Measurements from ENCODE around the gene EZH2. TPM values are rescaled to one million over a fixed set of nuclear protein-coding genes. Genes with fewer than 3 reads are reported as not detected.

Gene EZH2
- total RNA-seq, 1 experiment from 2014 or later, result 30.6 TPM

DNA sequence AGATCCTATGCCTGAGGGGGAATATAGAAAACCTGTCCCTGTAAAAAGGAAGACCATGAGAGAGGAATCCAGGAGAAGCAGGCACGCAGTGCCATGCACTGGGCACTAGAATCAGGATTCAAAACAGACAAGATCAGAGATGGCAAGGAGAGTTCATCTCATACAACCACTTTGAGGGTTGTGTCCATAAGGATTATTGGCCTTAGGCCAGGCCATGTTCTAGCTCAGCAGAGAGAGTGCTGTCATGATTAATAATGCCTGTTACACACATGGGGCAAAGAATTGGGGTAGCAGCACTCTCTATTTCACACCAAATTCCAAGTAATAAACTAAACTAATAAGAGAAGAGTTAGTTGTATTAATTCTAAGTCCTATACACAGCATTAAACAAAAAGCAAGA is 29.1 kb downstream of the EZH2 start:
- no peak for DNase-seq (ENCODE audit: low spot score)

DNA sequence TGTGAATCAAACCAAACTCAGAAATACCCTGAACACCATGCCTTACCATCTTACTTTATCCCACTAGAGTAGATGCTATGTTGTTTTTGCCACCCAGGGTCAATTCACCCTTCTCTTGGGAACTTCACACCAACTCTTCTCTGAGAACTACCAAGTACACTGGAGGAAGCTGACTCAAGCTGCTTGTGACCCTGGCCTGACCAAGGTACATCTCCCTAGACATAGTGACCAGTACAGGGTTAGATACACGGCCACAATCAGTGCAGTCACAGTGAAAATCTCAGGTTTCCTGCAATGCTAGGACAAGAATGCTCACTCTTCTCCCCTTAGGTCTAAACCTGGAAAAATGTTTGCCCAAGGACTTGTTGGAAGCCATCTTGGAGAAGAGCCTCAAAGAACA is 31.8 kb downstream of the EZH2 start:
- no peak for DNase-seq (ENCODE audit: low spot score)

DNA sequence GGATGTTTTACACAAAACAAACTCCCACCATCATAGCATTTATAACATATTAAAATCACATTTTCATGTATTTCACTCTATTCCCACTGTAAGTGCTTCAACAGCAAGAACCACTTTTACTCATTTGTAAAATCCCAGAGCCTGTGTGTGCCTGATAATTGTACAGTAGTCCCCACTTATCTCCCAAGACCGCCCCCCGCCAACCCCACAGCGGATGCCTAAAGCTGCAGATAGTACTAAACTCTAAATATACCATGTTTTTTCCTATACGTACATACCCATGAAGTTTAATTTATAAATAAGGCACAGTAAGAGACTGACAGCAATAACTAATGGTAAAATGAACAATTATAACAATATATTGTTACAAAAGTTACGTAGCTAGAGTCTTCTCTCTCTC is 33.5 kb downstream of the EZH2 start:
- no peak for DNase-seq (ENCODE audit: low spot score)

DNA sequence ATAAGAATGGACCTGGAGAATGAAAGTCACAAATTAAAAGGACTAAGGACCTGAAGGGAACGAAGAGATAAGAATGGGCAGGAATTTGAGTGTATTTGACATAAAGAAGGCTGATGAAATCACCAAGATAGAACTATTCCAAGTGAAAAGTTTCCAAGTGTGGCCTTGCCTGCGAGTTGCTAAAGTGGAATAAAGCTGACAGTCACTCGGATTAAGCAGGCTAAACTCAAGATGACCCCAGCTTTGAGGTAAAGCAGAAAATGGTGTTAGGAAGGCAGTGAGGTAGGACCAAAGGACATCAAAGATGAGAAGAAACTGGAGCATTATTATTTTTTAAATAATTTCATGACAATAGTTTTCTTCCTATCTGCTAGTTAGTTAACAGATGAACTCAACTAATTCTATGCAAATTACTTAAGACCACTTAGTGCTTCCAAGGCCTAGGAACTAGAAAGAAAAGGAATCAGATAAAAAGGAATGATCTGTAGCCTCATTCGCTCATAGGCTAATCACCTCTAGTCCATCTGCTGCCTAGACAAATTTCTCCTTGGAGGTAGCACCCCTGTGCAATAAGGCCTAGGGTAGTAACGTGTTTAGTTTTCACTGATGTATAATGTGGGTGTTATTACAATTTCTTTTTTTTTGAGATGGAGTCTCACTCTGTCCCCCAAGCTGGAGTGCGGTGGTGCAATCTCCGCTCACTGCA is 34.5 kb downstream of the EZH2 start:
- no peak for DNase-seq (ENCODE audit: low spot score)

DNA sequence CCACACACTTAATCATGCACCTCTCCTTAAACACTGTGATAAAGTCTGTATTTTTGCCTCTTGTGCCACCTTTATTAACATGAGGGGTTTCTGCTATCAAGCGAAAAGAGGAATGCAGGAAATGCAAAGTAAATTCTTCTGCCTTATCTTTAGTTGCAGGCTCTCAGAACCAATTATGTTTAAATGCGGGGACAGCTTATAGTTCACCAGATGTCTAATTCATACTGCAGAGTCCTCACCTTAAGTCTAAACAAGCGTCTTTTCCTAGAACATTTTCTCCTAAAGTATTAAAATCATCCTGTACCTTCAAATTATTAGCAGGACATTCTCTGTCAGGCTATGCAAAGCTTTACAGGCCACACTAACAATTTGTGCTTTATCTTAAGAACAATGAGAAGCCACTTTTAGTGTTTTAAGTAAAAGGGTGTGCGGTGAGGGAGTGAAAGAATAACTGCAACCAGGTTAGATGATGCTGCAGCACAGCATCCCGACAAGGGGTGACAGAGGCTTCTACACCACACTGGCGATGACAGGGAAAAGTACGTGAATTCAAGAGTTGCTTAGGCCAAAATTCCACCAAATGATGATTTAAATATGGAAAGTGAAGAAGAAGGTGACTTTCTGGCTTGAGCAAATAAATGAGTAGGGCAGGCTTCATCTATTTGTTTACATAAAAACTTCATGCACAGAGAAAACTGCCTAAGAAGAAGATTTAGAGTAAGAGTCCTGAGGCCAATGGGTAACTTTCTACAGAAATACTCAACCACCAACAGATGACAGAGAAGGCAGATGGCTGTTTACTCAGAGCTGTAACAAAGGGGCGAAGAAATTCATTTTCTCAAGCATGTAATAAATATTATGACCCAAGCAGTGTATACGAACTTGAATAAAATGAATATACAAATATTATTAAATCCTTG is 36.0 kb downstream of the EZH2 start:
- DNase-seq (ENCODE audit: low spot score), result no peak

DNA sequence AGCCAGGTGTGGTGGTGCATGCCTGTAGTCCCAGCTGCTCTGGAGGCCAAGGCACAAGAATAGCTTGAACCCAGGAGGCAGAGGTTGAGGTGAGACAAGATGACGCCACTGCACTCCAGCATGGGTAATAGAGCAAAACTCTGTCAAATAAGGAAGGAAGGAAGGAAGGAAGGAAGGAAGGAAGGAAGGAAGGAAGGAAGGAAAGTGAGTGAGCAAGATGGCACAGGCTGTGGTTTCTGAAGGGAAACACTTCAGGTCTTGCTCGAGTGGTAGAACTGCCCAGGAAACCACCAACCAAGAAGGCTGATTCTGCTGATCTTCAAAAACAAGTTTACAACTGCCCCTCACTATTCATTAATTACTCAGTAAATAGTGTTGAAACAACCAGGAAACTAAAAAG is 45.2 kb downstream of the EZH2 start:
- no peak for DNase-seq (ENCODE audit: low spot score)

DNA sequence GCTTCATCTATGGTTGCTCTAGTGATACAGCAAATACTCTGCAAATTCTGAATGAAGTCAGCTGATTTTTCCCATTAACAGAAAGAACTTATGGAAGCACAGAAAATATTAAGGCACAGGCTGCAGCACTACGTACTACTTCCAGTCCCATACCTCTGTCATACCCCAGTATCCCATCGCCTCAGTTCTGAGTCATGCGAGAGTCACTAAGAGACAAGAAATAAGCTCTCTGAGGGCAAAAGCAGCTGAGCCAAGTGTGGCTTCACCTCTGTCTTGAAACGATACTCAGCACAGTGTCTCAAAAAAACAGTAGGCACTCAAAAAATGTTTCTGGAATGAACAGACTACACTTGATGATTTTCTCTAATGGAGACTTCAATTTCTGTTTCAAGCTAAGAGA is 48.2 kb downstream of the EZH2 start:
- DNase-seq (ENCODE audit: low spot score), result no peak

DNA sequence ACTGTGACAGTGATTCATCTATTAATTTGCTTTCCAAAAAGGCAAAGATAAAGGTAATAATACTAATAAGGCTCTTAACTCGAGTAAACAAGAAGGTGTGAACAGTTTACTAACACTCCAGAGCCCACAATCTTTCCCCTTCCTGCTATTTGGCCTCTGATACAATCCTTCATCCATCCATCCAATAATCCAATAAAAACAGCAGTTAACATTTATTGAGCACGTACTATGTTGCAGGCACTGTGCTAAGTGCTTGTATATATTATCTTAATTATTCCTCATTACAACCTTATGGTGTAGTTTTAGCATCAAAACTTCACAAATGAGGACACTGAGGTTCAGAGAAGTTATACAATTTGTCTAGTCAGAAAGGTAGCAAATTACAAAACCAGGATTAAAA is 49.5 kb downstream of the EZH2 start:
- DNase-seq (ENCODE audit: low spot score), result no peak

DNA sequence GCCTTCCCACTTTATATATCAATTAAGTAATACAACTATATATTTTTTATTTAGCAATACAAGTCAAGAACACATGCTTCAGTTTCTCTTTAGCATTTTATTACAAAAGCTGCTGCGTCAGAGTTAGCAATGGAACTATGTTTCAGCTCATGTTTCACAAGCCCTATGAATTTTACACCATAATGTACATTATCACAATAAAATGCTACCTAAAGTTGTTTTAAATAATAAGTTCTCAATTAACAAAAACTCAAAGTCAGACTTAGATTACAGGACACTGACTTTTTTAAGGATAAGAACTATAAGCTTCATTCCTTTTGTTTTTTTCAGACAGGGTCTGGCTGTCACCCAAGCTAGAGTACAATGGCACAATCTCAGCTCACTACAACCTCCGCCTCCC is 52.3 kb downstream of the EZH2 start:
- DNase-seq (ENCODE audit: low spot score), result no peak

DNA sequence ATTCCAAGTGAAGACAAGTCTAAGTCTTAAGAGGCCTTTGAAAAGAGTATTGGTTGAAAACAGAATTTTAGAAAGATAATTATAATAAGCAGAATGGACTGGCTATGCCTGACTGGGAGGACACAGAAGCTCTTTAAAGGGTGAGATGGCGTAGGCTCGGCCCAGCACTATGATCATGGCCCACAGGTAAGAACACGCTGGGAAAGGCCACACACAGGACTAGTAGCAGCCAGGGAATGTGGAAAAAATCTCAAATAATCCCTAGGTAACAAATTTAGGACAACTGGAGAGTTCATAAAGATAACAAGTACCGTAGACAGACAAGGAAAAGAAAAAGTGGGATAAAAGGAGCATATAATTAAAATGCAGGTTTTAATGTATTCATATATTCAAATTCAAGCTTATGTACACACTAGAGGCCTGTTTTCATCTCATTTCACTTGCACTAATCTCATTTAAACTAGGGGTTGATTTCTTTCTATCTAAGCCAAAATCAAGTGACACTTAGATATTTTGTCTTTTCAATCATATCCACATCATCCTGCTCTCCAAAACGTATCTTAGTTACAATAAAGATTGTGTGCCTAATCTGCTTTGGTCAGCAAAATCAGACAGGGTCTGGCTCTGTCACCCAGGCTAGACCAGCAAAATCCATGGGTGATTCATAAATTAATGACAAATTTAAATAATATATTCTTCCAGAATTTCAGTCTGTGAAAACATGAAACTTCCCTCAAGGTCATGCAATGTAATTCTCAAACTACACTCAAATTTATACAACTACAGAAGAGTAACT is 53.0 kb downstream of the EZH2 start:
- no peak for DNase-seq (ENCODE audit: low spot score)

DNA sequence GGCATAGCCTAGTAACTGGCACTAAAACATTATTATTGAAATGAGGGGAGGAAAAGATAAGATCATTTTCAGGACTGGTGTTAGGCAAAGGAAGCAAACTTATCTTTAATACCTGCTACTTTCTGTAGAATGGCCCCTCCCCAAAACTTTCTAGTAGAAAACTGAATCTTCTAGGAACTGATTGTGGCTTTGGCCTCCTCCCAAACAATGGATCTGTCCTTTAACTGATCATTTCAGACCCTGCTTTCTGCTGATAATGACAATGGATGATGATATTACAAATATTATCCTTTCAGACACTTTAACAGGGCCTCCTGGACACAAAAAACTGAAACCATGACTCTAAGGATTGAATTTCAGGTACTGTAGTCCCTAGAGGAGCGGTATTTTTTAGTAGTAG is 55.1 kb downstream of the EZH2 start:
- no peak for DNase-seq (ENCODE audit: low spot score)

DNA sequence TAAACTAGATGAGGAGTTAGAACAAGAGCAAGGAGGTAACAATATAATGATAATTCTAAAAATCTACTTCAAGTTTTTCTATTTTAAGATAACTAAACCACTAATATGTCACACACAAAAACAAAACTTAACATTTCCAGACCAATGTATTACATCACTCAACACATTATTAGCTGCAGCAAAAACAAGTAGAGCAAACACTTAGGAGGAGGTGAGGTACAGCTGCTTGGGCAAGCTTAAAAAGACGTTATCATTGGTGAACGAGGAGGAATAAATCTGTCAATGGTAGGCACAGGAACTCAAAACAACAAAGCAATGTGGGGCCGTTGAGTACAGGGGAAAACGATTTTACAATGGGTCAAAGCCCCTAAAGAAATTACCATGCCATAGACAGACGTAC is 58.8 kb downstream of the EZH2 start:
- no peak for DNase-seq (ENCODE audit: low spot score)

DNA sequence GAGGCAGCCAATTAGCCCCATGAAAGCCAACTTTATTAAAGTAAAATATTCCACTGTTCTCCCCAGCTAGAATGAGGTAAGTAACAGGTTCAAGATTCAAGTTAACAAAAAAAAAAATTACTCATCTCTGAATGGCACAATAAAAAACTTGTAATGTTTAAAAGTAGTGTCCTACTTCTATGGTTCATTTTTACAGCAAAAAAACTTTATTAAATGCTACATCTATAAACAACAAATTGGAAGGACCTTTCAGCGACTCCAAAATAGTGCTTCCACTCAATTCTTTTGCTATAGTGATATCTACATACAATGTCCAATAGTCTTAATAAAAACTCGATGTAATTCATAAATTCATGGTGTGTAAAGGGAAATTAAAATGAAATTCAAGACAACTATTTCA is 59.2 kb downstream of the EZH2 start:
- no peak for DNase-seq (ENCODE audit: low spot score)

DNA sequence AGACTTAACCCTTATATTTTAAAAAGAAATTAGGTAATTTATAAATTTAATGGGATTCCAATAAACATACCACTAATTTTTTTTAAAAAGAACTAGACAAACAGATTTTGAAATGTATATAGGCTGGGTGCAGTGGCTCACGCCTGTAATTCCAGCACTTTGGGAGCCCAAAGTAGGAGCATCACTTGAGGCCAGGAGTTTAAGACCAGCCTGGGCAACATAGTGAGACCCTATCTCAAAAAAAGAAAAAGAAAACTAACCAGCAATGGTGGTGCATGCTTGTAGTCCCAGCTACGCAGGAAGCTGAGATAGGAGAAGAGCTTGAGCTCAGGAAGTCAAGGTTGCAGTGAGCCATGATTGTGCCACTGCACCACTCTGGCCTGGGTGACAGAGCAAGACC is 62.7 kb downstream of the EZH2 start:
- DNase-seq (ENCODE audit: low spot score), result no peak

DNA sequence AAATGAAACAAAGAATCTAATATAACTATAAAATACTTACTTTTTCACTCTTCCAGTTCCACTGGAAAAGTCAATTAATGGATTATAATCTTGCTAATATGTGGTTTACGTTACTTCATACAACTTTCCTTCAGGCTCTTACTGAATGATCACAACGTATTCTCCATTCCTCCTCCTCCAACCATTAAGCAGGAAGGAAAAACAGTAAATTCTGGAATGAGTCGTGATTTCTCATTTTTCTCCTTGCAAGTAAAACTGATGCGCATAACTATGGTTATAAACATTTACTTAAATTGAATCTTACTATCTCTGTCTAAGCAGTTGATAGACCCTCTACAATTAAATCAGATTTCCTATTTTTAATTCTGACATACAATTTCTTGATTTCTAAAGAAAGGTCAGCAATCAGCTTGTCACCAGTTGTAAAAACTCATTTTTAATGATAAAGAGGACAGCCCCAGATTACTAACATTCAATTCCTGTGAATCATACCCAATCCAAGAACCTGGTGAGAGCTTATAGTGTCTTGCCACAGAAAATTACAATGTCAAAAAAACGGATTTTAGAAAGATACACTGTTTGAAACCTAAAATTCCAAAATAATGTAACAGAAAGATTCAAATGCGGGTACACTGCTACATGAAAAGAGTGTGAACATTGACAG is 64.3 kb downstream of the EZH2 start:
- no peak for DNase-seq (ENCODE audit: low spot score)

DNA sequence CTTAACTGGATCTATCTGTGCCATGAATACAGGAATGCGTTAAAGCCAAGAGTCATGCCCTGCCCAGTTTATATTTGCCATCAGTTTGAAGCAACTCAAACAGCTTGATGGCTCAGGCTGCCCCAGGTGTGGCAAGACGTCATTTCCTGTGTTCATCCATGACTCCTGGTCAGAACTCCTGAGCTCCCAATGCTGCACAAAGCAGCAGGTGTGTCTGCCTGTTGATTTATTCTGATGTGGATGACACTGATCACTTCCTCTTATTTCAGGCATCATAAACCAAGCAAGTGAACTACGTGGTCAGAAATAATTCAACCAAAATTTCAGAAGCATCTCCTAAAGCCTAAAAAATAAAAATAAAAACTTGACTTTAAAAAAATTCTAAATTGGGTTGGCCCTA is 68.5 kb downstream of the EZH2 start:
- no peak for DNase-seq (ENCODE audit: low spot score)

DNA sequence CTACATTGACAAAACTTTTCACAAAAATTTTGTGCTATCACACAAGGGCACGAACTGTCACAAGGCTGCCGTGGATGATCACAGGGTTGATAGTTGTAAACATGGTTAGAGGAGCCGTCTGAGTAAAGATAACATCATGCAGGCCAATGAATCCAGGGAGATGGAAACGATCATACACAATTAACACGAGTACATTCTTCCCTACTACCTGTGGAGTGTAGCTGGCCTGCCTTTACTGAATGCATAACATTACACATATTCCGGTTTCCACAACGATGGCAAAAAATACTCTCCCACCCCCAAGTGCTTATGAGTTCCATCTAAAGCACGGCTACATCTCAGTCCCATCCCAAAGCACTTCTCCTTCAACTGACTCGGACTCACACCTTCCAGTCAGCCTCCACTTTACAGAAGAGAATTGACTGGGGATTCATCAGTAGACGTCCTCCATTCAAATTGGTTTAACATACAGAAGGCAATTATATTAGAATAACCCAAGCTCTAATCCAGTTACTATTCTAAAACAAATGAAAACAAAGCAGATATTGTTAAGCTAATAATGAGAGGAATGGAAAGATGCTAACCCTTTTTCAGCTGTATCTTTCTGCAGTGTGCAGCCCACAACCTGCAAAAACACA is 69.0 kb downstream of the EZH2 start:
- no peak for DNase-seq (ENCODE audit: low spot score)

DNA sequence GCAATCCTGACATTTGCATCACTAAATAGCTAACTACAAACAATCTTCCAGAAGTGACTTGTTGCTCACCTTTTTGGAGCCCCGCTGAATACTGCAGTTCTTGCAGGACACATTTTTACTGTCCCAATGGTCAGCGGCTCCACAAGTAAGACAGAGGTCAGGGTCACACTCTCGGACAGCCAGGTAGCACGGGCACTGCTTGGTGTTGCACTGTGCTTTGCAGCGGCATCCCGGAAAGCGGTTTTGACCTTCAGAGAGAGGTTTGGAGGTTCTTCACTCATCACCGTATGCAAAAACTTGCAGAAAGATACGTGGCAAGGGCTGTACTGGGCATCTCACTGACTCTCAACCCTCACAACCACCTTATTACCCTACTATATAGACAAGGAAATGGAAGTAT is 70.2 kb downstream of the EZH2 start:
- DNase-seq (ENCODE audit: low spot score), result no peak

DNA sequence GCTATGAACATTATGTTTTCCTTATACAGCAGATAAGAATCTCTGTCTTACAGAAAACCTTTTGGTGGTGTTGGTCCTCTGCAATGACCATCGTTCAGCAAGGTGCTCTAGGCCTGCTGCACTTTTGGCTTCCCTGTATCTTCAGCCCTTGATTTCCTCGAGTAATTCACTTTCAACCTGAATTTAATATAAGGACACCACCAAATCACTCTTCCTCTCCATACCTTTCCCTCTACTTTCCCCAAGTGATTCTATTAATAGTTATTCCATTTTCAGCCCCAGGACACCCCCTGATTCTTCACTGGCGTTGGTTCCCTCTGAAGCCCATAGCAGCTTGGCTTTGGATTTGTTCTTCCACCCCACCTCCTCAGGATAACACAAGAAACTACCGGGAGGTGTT is 72.2 kb downstream of the EZH2 start:
- no peak for DNase-seq (ENCODE audit: low spot score)

DNA sequence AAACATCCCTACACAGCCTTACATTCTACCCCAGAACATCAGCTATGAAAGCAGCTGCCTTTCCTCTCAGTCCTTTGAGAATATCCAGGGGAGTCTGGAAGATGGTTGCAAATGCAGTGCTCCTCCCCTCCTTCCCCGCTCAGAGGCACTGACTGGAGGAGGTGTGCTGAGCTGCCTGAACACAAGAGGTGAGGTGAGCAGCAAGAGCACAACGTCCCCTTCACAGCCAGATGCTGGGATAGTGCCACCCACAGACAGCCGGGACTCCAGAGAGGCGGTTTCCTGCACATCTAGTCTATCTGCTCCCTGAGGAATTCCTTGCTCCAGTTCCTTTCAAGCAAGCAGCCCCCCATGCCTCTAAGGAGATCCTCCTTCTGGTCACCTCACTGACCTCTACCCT is 74.2 kb downstream of the EZH2 start:
- DNase-seq (ENCODE audit: low spot score), result no peak

DNA sequence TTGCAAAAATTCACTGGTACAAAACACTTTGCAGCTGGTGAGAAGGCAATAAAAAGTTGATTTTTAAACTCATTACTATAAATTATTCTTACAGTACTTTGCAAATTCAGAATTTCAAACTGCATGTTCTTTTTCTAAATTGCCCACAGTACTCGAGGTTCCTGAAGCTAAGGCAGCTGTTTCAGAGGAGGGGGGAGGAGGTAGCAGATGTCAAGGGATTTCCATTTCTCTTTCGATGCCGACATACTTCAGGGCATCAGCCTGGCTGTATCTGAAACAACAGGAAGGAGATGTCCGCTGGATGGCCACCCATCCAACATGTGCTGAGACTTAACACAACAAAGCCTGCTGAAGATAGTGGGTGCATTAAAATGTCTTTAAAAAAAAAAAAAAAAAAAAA is 76.7 kb downstream of the EZH2 start:
- DNase-seq (ENCODE audit: low spot score), result no peak

DNA sequence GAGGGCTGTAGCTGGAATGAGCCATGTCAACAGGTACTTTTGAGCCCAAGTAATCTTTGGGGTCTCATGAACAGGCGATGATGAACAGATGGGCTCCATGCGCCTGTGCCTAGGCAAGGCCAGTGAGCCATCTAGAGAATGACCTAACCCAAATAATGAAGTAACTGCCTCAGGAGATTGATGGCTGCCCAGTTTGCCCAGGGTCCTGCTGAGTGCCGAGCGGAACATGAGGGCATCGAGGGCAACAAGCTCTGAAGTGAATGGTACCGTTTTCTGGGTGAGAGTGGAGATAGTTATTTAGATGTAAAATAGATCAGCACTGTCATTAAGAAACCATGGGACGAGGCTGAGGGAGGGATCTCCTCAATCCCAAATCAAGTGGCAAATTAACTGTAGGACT is 77.9 kb downstream of the EZH2 start:
- no peak for DNase-seq (ENCODE audit: low spot score)
